ENCODE results near the gene JOSD1.

GRCh38 chr22:38713921-38714320 is 13.2 kb upstream of the JOSD1 start:
- TF ChIP-seq POLR2A (IDR thresholded peaks at IDR 0.05), result no peak
- no peak for TF ChIP-seq CTCF (IDR thresholded peaks at IDR 0.05)
